PC-3 (cell line): Measurements from ENCODE around the gene TRMT112.

Experiments used
- CTCF ChIP-seq: fragments of 300-600 bp; sonication (generic); conservative IDR thresholded peaks from 2 replicates; pipeline ENCODE4 v1.5.1; 2017; ENCODE audit warnings: antibody characterized with exemption, low read depth, mild to moderate bottlenecking, low read length
- EZH2 ChIP-seq: fragments of 300-600 bp; sonication (generic); IDR thresholded peaks from one replicate; pipeline ENCODE4 v1.6.1; 2017; ENCODE audit warnings: antibody characterized with exemption, mild to moderate bottlenecking, low read length; ENCODE audit not compliant: unreplicated experiment

- no peak for TF ChIP-seq CTCF
- no peak for TF ChIP-seq EZH2
Observed at GRCh38 chr11:64357446-64357845, 40.1 kb upstream of the TRMT112 start.
